NB4 (cell line): Measurements from ENCODE around the gene MSN.
"Not testable (repeated sequence)": the region's sequence is repeated elsewhere in the genome, so short reads cannot be mapped to it uniquely, and the experiment has no call there.

Experiments
- DNase-seq: peaks from one replicate; pipeline ENCODE4 v3.0.0; 2010; ENCODE audit warnings: low read depth
- H3K4me3 ChIP-seq: one replicate; pipeline ENCODE4 v1.5.1; 2011; ENCODE audit warnings: mild to moderate bottlenecking, low read depth, low read length, moderate library complexity
- CTCF ChIP-seq: IDR thresholded peaks from one replicate; pipeline ENCODE4 v1.5.1; 2012; ENCODE audit warnings: low read depth, low read length
- MAX ChIP-seq: IDR thresholded peaks from 2 replicates; pipeline ENCODE4 v1.6.1; 2011; ENCODE audit warnings: low read depth, low read length
- MYC ChIP-seq: IDR thresholded peaks from 2 replicates; pipeline ENCODE4 v1.6.1; 2011; ENCODE audit warnings: low read depth, low read length
- POLR2A ChIP-seq: IDR thresholded peaks from 2 replicates; pipeline ENCODE4 v1.6.1; 2011; ENCODE audit warnings: mild to moderate bottlenecking; ENCODE audit not compliant: insufficient read length; ENCODE audit errors: extremely low read depth

The MSN gene

GRCh38 chrX:65667503-65668376, at the start of gene MSN:
Gene MSN (plus strand): TSS chrX:65667654. CDS start chrX:65667842, 188 bp downstream.
- TF ChIP-seq POLR2A (peak; percentile 52), MYC (no peak), MAX (no peak), CTCF (peak; percentile 17)
- peak; percentile 86 for DNase-seq
- H3K4me3 ChIP-seq, result peak within 1 kb of the TSS; percentile 90

- DNase-seq, H3K4me3 ChIP-seq: not testable (repeated sequence)
Measured at GRCh38 chrX:65620096-65620705, 47.3 kb upstream of the MSN start.

GRCh38 chrX:65630771-65631170, 36.7 kb upstream of the MSN start:
- no peak for TF ChIP-seq CTCF
- no peak for TF ChIP-seq MYC
- no peak for TF ChIP-seq POLR2A
- TF ChIP-seq MAX, result no peak
- no peak overlapping the region for H3K4me3 ChIP-seq
- no peak for DNase-seq

- no peak overlapping the region for H3K4me3 ChIP-seq
- no peak for TF ChIP-seq MYC
- no peak for TF ChIP-seq POLR2A
- TF ChIP-seq CTCF, result no peak
- no peak for TF ChIP-seq MAX
- no peak for DNase-seq
Measured at GRCh38 chrX:65633826-65634225, 33.6 kb upstream of the MSN start.

GRCh38 chrX:65634732-65635131, 32.7 kb upstream of the MSN start:
- DNase-seq, result no peak
- no peak overlapping the region for H3K4me3 ChIP-seq

More at GRCh38 chrX:65634732-65635131, 32.7 kb upstream of the MSN start:
- TF ChIP-seq POLR2A (no peak), MAX (no peak), MYC (no peak), CTCF (no peak)
